ENCODE data around the gene CERKL. TPM values are rescaled to one million over a fixed set of nuclear protein-coding genes. Genes with fewer than 3 reads are reported as not detected.

Gene CERKL
- total RNA-seq, 1 donor from 2014 or later: 0.18 TPM

- peaks cover 30% of the 10 kb centered on the region for H3K4me1 Mint-ChIP-seq
- TF ChIP-seq CTCF (IDR thresholded peaks at IDR 0.05): no peak
- intact Hi-C loops (cut with micrococcal nuclease): no loop called here
- no peak overlapping the region for H3K4me3 Mint-ChIP-seq
- peaks cover 30% of the 10 kb centered on the region for H3K27me3 Mint-ChIP-seq
- CTCF ChIA-PET: no interaction called here
- DNase-seq: no peak
- no peaks in the 10 kb centered on the region for H3K36me3 Mint-ChIP-seq (ENCODE audit: low read depth)
- H3K27ac Mint-ChIP-seq: no peak overlapping the region
- ATAC-seq (ENCODE audit: low read depth): no peak
- POLR2A ChIA-PET: no interaction called here
- H3K9me3 Mint-ChIP-seq: peaks cover 4% of the 10 kb centered on the region
Observed at GRCh38 chr2:181675254-181675653, 18.3 kb upstream of the CERKL start.

DNA sequence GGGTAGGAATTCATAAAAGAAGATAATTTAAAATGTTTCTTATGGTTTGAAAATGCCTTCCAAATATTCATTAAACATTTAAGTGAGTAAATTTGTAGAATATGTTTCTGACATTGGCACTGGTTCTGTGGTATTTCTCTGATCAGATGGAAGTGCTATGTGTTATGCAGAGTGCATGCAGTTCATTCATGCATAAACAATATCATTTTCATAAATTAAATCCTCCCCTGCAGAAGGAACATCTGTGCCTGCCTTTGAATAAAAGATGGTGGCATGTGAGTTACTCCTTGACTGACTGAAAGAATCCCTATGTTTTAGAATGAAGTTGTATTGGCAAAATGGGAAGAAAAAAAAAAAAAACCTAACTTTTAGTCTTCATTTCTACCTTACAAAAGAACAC is 17.6 kb upstream of the CERKL start:
- DNase-seq: no peak
- Mint-ChIP-seq H3K4me1 (peaks cover 30% of the 10 kb centered on the region), H3K36me3 (ENCODE audit: low read depth) (no peaks in the 10 kb centered on the region), H3K9me3 (peaks cover 4% of the 10 kb centered on the region), H3K27ac (no peak overlapping the region), H3K27me3 (peaks cover 24% of the 10 kb centered on the region), H3K4me3 (no peak overlapping the region)
- intact Hi-C loops (cut with micrococcal nuclease): no loop called here
- no peak for TF ChIP-seq CTCF (IDR thresholded peaks at IDR 0.05)
- no peak for ATAC-seq (ENCODE audit: low read depth)
- ChIA-PET CTCF (no interaction called here), POLR2A (no interaction called here)

- Mint-ChIP-seq H3K36me3 (ENCODE audit: low read depth) (no peaks in the 10 kb centered on the region), H3K27me3 (peaks cover 17% of the 10 kb centered on the region), H3K27ac (no peak overlapping the region), H3K9me3 (peaks cover 2% of the 10 kb centered on the region), H3K4me3 (no peak overlapping the region), H3K4me1 (peaks cover 28% of the 10 kb centered on the region)
- TF ChIP-seq CTCF (IDR thresholded peaks at IDR 0.05): no peak
- intact Hi-C loops (cut with micrococcal nuclease): loop anchor here (2.0 kb wide), 2 partner anchors 16 to 86 kb away; partner anchors contain the start of gene CERKL
- ChIA-PET POLR2A (no interaction called here), CTCF (no interaction called here)
- DNase-seq: no peak
- no peak for ATAC-seq (ENCODE audit: low read depth)
Observed at GRCh38 chr2:181673173-181673572, 16.3 kb upstream of the CERKL start.

DNA sequence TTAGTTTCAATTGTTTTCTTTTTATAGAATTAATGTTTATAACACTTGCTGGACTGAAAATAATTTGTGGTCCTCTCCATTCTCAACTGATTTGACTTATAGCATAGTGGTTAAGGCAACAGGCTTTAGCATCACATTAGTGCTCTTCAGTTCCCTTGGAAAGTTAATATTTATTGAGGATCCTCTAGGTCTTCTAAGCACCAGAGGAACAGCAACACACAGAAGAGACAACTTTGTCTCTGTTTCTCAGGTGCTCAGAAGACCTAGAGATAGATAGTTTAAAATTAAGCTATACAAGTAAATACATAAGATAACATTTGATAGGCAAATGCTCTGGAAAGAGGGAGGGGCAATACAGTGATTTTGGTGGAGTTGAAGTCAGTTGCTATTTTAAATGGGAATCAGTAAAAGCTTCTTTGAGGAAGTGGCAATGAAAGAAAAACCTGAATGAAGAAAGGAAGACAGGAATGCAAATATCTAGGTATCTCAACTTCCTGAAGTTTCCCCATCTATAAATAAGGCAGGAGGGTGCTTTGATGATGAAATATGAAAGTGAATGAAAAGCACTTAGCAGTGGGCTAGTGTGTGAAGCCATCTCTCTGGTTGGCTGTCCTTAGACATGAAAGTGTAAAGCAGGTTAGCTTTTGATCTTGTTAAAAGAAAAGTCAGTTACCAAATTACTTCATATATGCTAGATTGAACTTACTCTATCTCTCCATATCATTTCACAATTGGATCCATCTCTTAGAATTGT is 15.5 kb upstream of the CERKL start:
- peaks cover 14% of the 10 kb centered on the region for H3K27me3 Mint-ChIP-seq
- no peak for TF ChIP-seq CTCF (IDR thresholded peaks at IDR 0.05)
- peaks cover 22% of the 10 kb centered on the region for H3K4me1 Mint-ChIP-seq
- H3K36me3 Mint-ChIP-seq (ENCODE audit: low read depth): no peaks in the 10 kb centered on the region
- intact Hi-C loops (cut with micrococcal nuclease): loop anchor here (2.0 kb wide), 2 partner anchors 16 to 86 kb away; partner anchors contain the start of gene CERKL
- DNase-seq (no peak), ATAC-seq (ENCODE audit: low read depth) (peak; percentile 66)
- H3K9me3 Mint-ChIP-seq: peaks cover 2% of the 10 kb centered on the region
- no peak overlapping the region for H3K4me3 Mint-ChIP-seq
- ChIA-PET CTCF (no interaction called here), POLR2A (no interaction called here)
- H3K27ac Mint-ChIP-seq: no peak overlapping the region

DNA sequence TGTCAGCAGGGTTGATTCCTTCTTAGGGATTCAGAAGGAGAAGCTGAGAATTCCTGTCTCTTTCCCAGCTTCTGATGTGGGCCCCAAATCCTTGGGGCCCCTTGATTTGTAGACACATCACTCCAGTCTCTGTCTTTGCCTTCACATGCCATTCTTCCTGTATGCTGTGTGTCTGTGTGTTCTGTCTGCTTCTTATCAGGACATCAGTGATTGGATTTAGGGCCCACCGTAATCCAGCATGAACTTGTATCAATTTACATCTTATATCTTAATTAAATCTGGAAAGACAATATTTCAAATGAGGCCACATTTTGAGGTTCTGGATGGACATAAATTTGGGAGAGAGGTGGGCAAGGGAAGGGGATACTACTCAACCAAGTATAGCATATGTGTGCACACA is 13.7 kb upstream of the CERKL start:
- no peak for DNase-seq
- CTCF ChIA-PET: no interaction called here

More for the DNA sequence above, 13.7 kb upstream of the CERKL start:
- no peak overlapping the region for H3K4me3 Mint-ChIP-seq
- POLR2A ChIA-PET: no interaction called here
- intact Hi-C loops (cut with micrococcal nuclease): no loop called here
- H3K9me3 Mint-ChIP-seq: peaks cover 9% of the 10 kb centered on the region
- H3K36me3 Mint-ChIP-seq (ENCODE audit: low read depth): no peaks in the 10 kb centered on the region
- TF ChIP-seq CTCF (IDR thresholded peaks at IDR 0.05): no peak
- H3K27ac Mint-ChIP-seq: no peak overlapping the region
- ATAC-seq (ENCODE audit: low read depth): no peak
- H3K27me3 Mint-ChIP-seq: peaks cover 12% of the 10 kb centered on the region
- peaks cover 22% of the 10 kb centered on the region for H3K4me1 Mint-ChIP-seq
